A549 (cell line): ENCODE results near the gene PTGER1. TPM values are rescaled to one million over a fixed set of nuclear protein-coding genes. Genes with fewer than 3 reads are reported as not detected.

Experiments
- ATAC-seq, 2 experiments: fragments of 200-7000 bp in 1 of 2; fragments of >200 bp in 1 of 2; cut with Nextera tagmentation in 1 of 2; cut with Tn5 transposase in 1 of 2; 3 replicates each; pipeline versions ENCODE4 v1.8.0 to v1.9.1; 2018 to 2020; ENCODE audit warnings: mild to moderate bottlenecking in 1 of 2, moderate library complexity in 1 of 2
- CTCF ChIA-PET: fragments of 300-600 bp; sonication (Branson Sonifier 250); formaldehyde crosslinking; extraction: SDS; loops from one replicate; lab custom pipeline; 2021; ENCODE audit warnings: antibody characterized with exemption, inconsistent platforms; lab: Yijun Ruan, JAX
- POLR2A ChIA-PET: fragments of 350-600 bp; formaldehyde crosslinking; extraction: SDS; loops from one replicate; lab custom pipeline; 2021; ENCODE audit warnings: antibody characterized with exemption, inconsistent platforms; lab: Yijun Ruan, JAX
- DNase-seq, 2 experiments: peaks; one replicate each; pipeline versions ENCODE4 v3.0.0 to v3.0.0-alpha.2; 2011 to 2016; ENCODE audit warnings: low read depth in 1 of 2, low spot score in 1 of 2
- FAIRE-seq: peaks from 2 replicates; lab custom pipeline; 2011; peaks lifted over from hg19 to GRCh38; lab: Jason Lieb, UNC
- H3K27ac ChIP-seq, 2 experiments: fragments of >200 bp; sonication (Bioruptor Twin); formaldehyde crosslinking; 3 replicates each; pipeline ENCODE4 v1.5.1; 2016 to 2017
- H3K4me1 ChIP-seq: fragments of >200 bp; sonication (Bioruptor Twin); formaldehyde crosslinking; 3 replicates; pipeline ENCODE4 v1.6.1; 2016
- H3K4me2 ChIP-seq: fragments of >200 bp; sonication (Bioruptor Twin); formaldehyde crosslinking; 3 replicates; pipeline ENCODE4 v1.6.1; 2016
- H3K4me3 ChIP-seq: fragments of >200 bp; sonication (Bioruptor Twin); formaldehyde crosslinking; 3 replicates; pipeline ENCODE4 v1.5.1; 2016
- H3K9me3 ChIP-seq: fragments of >200 bp; sonication (Bioruptor Twin); formaldehyde crosslinking; 3 replicates; pipeline ENCODE4 v1.6.1; 2016
- ATOH8 ChIP-seq: fragments of 250-450 bp; sonication (Bioruptor Pico); IDR thresholded peaks from 2 replicates; pipeline ENCODE4 v1.5.0; 2020; ENCODE audit warnings: low read depth, mild to moderate bottlenecking, moderate library complexity
- BHLHE40 ChIP-seq: IDR thresholded peaks from 2 replicates; pipeline ENCODE4 v1.6.1; 2012; ENCODE audit warnings: low read depth, low read length, inconsistent platforms
- CHD2 ChIP-seq: fragments of 150-350 bp; IDR thresholded peaks from 2 replicates; pipeline ENCODE4 v1.6.1; 2014; ENCODE audit warnings: low read length; ENCODE audit not compliant: partially characterized antibody
- CHD4 ChIP-seq: fragments of 200-600 bp; sonication (generic); IDR thresholded peaks from 2 replicates; pipeline ENCODE4 v1.6.1; 2016; ENCODE audit warnings: antibody characterized with exemption, mild to moderate bottlenecking, borderline replicate concordance
- CTCF ChIP-seq: fragments of >200 bp; sonication (Bioruptor Twin); formaldehyde crosslinking; IDR thresholded peaks from 3 replicates; pipeline ENCODE4 v1.5.1; 2016
- EHMT2 ChIP-seq: fragments of 200-600 bp; sonication (generic); IDR thresholded peaks from 2 replicates; pipeline ENCODE4 v1.6.1; 2016; ENCODE audit warnings: antibody characterized with exemption, low read depth, mild to moderate bottlenecking, moderate library complexity
- FOSB ChIP-seq: fragments of 250-450 bp; sonication (Bioruptor Pico); IDR thresholded peaks from 2 replicates; pipeline ENCODE4 v1.5.0; 2020; ENCODE audit warnings: mild to moderate bottlenecking, moderate library complexity
- HDAC2 ChIP-seq: fragments of 200-600 bp; sonication (generic); IDR thresholded peaks from 2 replicates; pipeline ENCODE4 v1.6.1; 2016
- HEYL ChIP-seq: fragments of 250-450 bp; sonication (Bioruptor Pico); IDR thresholded peaks from 2 replicates; pipeline ENCODE4 v1.8.0; 2021; ENCODE audit warnings: mild to moderate bottlenecking, moderate library complexity
- JUN ChIP-seq, 2 experiments: fragments of >200 bp; sonication (Bioruptor Twin); formaldehyde crosslinking; IDR thresholded peaks; 2 replicates in 1 of 2; 3 replicates in 1 of 2; pipeline ENCODE4 v1.6.1; 2016 to 2017
- KDM5A ChIP-seq: fragments of 200-600 bp; sonication (generic); IDR thresholded peaks from 2 replicates; pipeline ENCODE4 v1.6.1; 2016; ENCODE audit warnings: antibody characterized with exemption, mild to moderate bottlenecking
- NR3C1 ChIP-seq: fragments of >200 bp; sonication (Bioruptor Twin); formaldehyde crosslinking; IDR thresholded peaks from 3 replicates; pipeline ENCODE4 v1.6.1; 2017
- PBX3 ChIP-seq: IDR thresholded peaks from 2 replicates; pipeline ENCODE4 v1.6.1; 2012
- RCOR1 ChIP-seq: fragments of 150-350 bp; IDR thresholded peaks from 2 replicates; pipeline ENCODE4 v1.6.1; 2014; ENCODE audit warnings: antibody characterized with exemption, low read length, low read depth
- RFX5 ChIP-seq: fragments of 450-650 bp; IDR thresholded peaks from 2 replicates; pipeline ENCODE4 v1.7.1; 2014; ENCODE audit warnings: antibody characterized with exemption, mild to moderate bottlenecking, moderate library complexity
- RNF2 ChIP-seq: fragments of 200-600 bp; sonication (generic); IDR thresholded peaks from 2 replicates; pipeline ENCODE4 v1.6.1; 2016; ENCODE audit warnings: low read depth, mild to moderate bottlenecking, antibody characterized with exemption, moderate library complexity, borderline replicate concordance
- TP53 ChIP-seq: fragments of 250-450 bp; sonication (Bioruptor Pico); IDR thresholded peaks from 2 replicates; pipeline ENCODE4 v1.5.0; 2021; ENCODE audit warnings: mild to moderate bottlenecking, moderate library complexity
- ZC3H11A ChIP-seq: fragments of 450-650 bp; IDR thresholded peaks from 2 replicates; pipeline ENCODE4 v1.6.1; 2014; ENCODE audit warnings: antibody characterized with exemption, mild to moderate bottlenecking
- whole genome bisulfite sequencing: methylation state at CpG from one replicate; pipeline ENCODE4 v1.1.6; 2017; ENCODE audit errors: missing lambda C conversion rate; 5-methylcytosine and 5-hydroxymethylcytosine counted together
- polyA plus RNA-seq, 4 experiments: library from polyadenylated mRNA; depleted of rRNA in 3 of 4; stranded (reverse); fragments of >200 nt; fragmentation: RNase III in 1 of 4; extraction: RNeasy Plus Mini Kit Qiagen cat#74134 plus additional on column Dnase treatment in 1 of 4; gene quantifications; 2 replicates in 3 of 4; 3 replicates in 1 of 4; pipeline ENCODE4 v1.2.3, GENCODE V29; 2011 to 2017
- TF ChIP-seq, protein P1 (sequence below): fragments of 200-600 bp; sonication (generic); IDR thresholded peaks from 2 replicates; pipeline ENCODE4 v1.6.1; 2016; ENCODE audit warnings: antibody characterized with exemption, mild to moderate bottlenecking, moderate library complexity
- TF ChIP-seq, protein P2 (sequence below): IDR thresholded peaks from 2 replicates; pipeline ENCODE4 v1.6.1; 2012; ENCODE audit warnings: low read depth, borderline replicate concordance

PTGER1 gene
- polyA plus RNA-seq, 2 of the 4 experiments (the other 2 are of a cell fraction), result 0.06 to 0.17 TPM

DNA sequence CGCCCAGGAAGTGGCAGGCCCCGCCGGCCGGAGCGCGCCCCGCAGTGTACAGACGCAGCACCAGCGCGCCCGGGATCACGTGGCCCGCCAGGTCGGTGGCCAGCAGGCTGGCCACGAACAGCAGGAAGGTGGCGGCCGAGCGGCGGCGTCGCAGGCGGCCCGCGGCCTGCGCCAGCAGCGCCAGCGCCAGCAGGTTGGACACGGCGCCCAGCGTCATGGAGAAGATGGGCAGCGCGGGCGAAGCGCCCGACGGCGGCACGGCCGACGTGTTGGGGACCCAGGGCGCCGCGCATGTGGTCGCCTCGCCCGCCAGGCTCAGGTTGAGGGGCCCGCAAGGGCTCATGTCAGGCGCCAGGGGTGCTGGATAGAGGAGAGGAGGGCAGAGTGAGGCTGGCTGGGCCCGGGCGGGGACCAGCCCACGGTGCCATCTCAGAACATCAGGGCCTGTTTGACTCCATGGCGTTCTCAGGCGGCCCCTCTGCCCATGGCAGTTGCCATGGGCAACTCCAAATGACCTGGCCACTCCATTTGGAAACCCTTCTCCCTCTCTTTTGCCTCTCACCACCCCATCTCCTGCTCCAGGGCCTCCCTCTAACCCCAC is 1.1 kb downstream of the PTGER1 start:
- Histone ChIP-seq H3K4me2 (no peak overlapping the region), H3K4me1 (peaks cover 35% of the 10 kb centered on the region), H3K4me3 (no peak overlapping the region), H3K27ac (no peak overlapping the region; a peak in 1 of 6 replicates), H3K9me3 (no peaks in the 10 kb centered on the region)
- CTCF ChIA-PET, result no interaction called here
- FAIRE-seq, result no peak
- no peak for ATAC-seq
- POLR2A ChIA-PET, result no interaction called here
- DNase-seq, result no peak
- no peak for TF ChIP-seq PBX3
- no peak for TF ChIP-seq NR3C1
- TF ChIP-seq, protein P1, sequence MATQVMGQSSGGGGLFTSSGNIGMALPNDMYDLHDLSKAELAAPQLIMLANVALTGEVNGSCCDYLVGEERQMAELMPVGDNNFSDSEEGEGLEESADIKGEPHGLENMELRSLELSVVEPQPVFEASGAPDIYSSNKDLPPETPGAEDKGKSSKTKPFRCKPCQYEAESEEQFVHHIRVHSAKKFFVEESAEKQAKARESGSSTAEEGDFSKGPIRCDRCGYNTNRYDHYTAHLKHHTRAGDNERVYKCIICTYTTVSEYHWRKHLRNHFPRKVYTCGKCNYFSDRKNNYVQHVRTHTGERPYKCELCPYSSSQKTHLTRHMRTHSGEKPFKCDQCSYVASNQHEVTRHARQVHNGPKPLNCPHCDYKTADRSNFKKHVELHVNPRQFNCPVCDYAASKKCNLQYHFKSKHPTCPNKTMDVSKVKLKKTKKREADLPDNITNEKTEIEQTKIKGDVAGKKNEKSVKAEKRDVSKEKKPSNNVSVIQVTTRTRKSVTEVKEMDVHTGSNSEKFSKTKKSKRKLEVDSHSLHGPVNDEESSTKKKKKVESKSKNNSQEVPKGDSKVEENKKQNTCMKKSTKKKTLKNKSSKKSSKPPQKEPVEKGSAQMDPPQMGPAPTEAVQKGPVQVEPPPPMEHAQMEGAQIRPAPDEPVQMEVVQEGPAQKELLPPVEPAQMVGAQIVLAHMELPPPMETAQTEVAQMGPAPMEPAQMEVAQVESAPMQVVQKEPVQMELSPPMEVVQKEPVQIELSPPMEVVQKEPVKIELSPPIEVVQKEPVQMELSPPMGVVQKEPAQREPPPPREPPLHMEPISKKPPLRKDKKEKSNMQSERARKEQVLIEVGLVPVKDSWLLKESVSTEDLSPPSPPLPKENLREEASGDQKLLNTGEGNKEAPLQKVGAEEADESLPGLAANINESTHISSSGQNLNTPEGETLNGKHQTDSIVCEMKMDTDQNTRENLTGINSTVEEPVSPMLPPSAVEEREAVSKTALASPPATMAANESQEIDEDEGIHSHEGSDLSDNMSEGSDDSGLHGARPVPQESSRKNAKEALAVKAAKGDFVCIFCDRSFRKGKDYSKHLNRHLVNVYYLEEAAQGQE, result no peak
- TF ChIP-seq CHD4, result no peak
- TF ChIP-seq, protein P2, sequence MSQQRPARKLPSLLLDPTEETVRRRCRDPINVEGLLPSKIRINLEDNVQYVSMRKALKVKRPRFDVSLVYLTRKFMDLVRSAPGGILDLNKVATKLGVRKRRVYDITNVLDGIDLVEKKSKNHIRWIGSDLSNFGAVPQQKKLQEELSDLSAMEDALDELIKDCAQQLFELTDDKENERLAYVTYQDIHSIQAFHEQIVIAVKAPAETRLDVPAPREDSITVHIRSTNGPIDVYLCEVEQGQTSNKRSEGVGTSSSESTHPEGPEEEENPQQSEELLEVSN, result no peak
- no peak for TF ChIP-seq EHMT2
- TF ChIP-seq CHD2, result no peak
- no peak for TF ChIP-seq KDM5A
- no peak for TF ChIP-seq TP53 (CRISPR knock-in tag)
- no peak for TF ChIP-seq BHLHE40
- TF ChIP-seq JUN (IDR thresholded peaks at IDR 0.05), result no peak
- no peak for TF ChIP-seq RNF2
- TF ChIP-seq FOSB, result no peak
- no peak for TF ChIP-seq HDAC2
- TF ChIP-seq ATOH8, result no peak
- TF ChIP-seq HEYL, result no peak
- TF ChIP-seq RCOR1, result no peak
- TF ChIP-seq ZC3H11A, result no peak
- no peak for TF ChIP-seq RFX5
- no peak for TF ChIP-seq CTCF
- WGBS, result 97% methylated on average over 16 of the region's 53 CpGs
